ENCODE data around the gene AFTPH.

DNA sequence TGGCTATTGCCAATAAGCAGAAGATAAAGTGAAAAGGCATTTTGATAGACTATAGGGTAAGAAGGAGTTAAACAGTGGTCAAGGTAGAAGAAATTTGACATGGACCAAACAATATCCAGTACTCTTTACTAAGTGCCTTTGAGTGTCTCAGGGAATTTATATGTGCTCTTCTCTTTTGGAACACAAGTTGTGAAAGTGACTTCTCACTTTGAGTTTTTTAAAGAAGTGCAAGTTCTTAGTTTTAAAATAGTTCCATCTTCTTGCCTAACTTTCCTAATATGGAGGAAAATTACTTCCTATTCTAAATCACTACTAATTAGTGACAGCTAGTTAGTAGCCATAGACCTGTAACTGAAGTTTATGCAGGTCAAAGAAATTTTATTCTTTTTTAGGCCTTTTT is 63.4 kb downstream of the AFTPH start:
- no peak for TF ChIP-seq POLR2AphosphoS5 (IDR thresholded peaks at IDR 0.05; ENCODE audit: low read depth, low read length)
- TF ChIP-seq, protein P1, sequence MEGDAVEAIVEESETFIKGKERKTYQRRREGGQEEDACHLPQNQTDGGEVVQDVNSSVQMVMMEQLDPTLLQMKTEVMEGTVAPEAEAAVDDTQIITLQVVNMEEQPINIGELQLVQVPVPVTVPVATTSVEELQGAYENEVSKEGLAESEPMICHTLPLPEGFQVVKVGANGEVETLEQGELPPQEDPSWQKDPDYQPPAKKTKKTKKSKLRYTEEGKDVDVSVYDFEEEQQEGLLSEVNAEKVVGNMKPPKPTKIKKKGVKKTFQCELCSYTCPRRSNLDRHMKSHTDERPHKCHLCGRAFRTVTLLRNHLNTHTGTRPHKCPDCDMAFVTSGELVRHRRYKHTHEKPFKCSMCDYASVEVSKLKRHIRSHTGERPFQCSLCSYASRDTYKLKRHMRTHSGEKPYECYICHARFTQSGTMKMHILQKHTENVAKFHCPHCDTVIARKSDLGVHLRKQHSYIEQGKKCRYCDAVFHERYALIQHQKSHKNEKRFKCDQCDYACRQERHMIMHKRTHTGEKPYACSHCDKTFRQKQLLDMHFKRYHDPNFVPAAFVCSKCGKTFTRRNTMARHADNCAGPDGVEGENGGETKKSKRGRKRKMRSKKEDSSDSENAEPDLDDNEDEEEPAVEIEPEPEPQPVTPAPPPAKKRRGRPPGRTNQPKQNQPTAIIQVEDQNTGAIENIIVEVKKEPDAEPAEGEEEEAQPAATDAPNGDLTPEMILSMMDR (IDR thresholded peaks at IDR 0.05), result no peak
- TF ChIP-seq SIN3A (IDR thresholded peaks at IDR 0.05; ENCODE audit: borderline replicate concordance, insufficient read depth, low read depth, low read length), result no peak
